ES-I3 (cell line): ENCODE data around the gene MGP.

Experiments used
- H3K36me3 ChIP-seq: 2 replicates; pipeline ENCODE4 v1.6.1; 2013; ENCODE audit warnings: mild to moderate bottlenecking, low read length, control low read depth, moderate library complexity; ENCODE audit not compliant: insufficient read depth
- H3K4me1 ChIP-seq: 2 replicates; pipeline ENCODE4 v1.6.1; 2013; ENCODE audit warnings: mild to moderate bottlenecking, control low read depth, low read length; ENCODE audit not compliant: insufficient read depth
- H3K9ac ChIP-seq: 2 replicates; pipeline ENCODE4 v1.6.1; 2013; ENCODE audit warnings: low read depth, mild to moderate bottlenecking, low read length, moderate library complexity
- H3K9me3 ChIP-seq: 2 replicates; pipeline ENCODE4 v1.6.1; 2013; ENCODE audit warnings: mild to moderate bottlenecking, low read length, moderate library complexity; ENCODE audit not compliant: control insufficient read depth, insufficient read depth

MGP gene

GRCh38 chr12:14840616-14841015 is 45.0 kb downstream of the MGP start:
- H3K9me3 ChIP-seq = no peaks in the 10 kb centered on the region
- no peak overlapping the region for H3K9ac ChIP-seq
- peaks cover 4% of the 10 kb centered on the region; the same call in 1 of the 2 replicates for H3K4me1 ChIP-seq
- H3K36me3 ChIP-seq = no peaks in the 10 kb centered on the region

- peaks cover 4% of the 10 kb centered on the region; the same call in 1 of the 2 replicates for H3K4me1 ChIP-seq
Measured at GRCh38 chr12:14839262-14839661, 46.4 kb downstream of the MGP start.

GRCh38 chr12:14836336-14837210 is 49.1 kb downstream of the MGP start:
- Histone ChIP-seq H3K4me1 (peaks cover 2% of the 10 kb centered on the region; the same call in 1 of the 2 replicates), H3K9me3 (no peaks in the 10 kb centered on the region), H3K9ac (no peak overlapping the region), H3K36me3 (no peaks in the 10 kb centered on the region)

More at GRCh38 chr12:14839262-14839661, 46.4 kb downstream of the MGP start:
- H3K36me3 ChIP-seq = no peaks in the 10 kb centered on the region
- no peak overlapping the region for H3K9ac ChIP-seq
- no peaks in the 10 kb centered on the region for H3K9me3 ChIP-seq

GRCh38 chr12:14834509-14834908 is 51.1 kb downstream of the MGP start:
- no peaks in the 10 kb centered on the region for H3K36me3 ChIP-seq
- no peaks in the 10 kb centered on the region for H3K9me3 ChIP-seq
- H3K4me1 ChIP-seq = no peaks in the 10 kb centered on the region
- no peak overlapping the region for H3K9ac ChIP-seq

GRCh38 chr12:14833952-14834351 is 51.7 kb downstream of the MGP start:
- no peak overlapping the region for H3K9ac ChIP-seq

GRCh38 chr12:14833336-14833735 is 52.3 kb downstream of the MGP start:
- Histone ChIP-seq H3K4me1 (no peaks in the 10 kb centered on the region), H3K9ac (no peak overlapping the region), H3K9me3 (no peaks in the 10 kb centered on the region), H3K36me3 (no peaks in the 10 kb centered on the region)

More at GRCh38 chr12:14833952-14834351, 51.7 kb downstream of the MGP start:
- no peaks in the 10 kb centered on the region for H3K4me1 ChIP-seq
- no peaks in the 10 kb centered on the region for H3K9me3 ChIP-seq
- no peaks in the 10 kb centered on the region for H3K36me3 ChIP-seq
